ENCODE results near the gene ENPEP.
"Not testable (repeated sequence)": the region's sequence is repeated elsewhere in the genome, so short reads cannot be mapped to it uniquely, and the experiment has no call there.

The ENPEP gene, protein sequence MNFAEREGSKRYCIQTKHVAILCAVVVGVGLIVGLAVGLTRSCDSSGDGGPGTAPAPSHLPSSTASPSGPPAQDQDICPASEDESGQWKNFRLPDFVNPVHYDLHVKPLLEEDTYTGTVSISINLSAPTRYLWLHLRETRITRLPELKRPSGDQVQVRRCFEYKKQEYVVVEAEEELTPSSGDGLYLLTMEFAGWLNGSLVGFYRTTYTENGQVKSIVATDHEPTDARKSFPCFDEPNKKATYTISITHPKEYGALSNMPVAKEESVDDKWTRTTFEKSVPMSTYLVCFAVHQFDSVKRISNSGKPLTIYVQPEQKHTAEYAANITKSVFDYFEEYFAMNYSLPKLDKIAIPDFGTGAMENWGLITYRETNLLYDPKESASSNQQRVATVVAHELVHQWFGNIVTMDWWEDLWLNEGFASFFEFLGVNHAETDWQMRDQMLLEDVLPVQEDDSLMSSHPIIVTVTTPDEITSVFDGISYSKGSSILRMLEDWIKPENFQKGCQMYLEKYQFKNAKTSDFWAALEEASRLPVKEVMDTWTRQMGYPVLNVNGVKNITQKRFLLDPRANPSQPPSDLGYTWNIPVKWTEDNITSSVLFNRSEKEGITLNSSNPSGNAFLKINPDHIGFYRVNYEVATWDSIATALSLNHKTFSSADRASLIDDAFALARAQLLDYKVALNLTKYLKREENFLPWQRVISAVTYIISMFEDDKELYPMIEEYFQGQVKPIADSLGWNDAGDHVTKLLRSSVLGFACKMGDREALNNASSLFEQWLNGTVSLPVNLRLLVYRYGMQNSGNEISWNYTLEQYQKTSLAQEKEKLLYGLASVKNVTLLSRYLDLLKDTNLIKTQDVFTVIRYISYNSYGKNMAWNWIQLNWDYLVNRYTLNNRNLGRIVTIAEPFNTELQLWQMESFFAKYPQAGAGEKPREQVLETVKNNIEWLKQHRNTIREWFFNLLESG

DNA sequence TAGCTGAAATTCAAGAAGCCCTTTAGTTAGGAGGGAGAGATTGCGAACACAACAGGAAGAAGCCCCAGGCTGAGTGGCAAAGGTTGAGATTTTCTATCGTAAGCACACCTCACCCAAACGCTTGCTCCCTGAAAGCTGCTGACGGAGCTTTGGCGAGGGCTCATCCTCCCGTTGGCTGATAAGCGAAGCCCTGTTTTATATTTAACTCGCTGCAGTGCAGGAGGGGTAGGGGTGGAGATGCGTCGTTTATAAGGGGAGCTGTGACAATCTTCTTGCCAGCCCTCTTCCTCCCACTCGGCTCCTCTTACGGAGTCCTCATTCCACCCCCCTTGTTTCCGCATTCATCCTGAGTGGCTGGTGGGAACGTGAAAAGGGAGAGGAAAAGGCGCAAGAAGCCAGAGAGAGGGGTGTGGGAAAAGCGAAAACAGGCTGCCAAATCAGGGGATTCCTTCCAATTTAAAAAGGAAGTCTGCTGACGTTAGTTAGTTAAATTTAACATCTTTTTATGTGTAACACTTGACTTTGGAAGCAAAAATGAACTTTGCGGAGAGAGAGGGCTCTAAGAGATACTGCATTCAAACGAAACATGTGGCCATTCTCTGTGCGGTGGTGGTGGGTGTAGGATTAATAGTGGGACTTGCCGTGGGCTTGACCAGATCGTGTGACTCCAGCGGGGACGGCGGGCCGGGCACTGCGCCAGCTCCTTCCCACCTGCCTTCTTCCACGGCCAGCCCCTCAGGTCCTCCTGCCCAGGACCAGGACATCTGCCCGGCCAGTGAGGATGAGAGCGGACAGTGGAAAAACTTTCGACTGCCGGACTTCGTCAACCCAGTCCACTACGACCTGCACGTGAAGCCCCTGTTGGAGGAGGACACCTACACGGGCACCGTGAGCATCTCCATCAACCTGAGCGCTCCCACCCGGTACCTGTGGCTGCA is at the start of gene ENPEP:
Gene ENPEP, plus strand, starts transcription at position 275 of the 938 bp plus-strand sequence. Its CDS starts 260 bp downstream, at position 535.
- TF ChIP-seq, protein P1, sequence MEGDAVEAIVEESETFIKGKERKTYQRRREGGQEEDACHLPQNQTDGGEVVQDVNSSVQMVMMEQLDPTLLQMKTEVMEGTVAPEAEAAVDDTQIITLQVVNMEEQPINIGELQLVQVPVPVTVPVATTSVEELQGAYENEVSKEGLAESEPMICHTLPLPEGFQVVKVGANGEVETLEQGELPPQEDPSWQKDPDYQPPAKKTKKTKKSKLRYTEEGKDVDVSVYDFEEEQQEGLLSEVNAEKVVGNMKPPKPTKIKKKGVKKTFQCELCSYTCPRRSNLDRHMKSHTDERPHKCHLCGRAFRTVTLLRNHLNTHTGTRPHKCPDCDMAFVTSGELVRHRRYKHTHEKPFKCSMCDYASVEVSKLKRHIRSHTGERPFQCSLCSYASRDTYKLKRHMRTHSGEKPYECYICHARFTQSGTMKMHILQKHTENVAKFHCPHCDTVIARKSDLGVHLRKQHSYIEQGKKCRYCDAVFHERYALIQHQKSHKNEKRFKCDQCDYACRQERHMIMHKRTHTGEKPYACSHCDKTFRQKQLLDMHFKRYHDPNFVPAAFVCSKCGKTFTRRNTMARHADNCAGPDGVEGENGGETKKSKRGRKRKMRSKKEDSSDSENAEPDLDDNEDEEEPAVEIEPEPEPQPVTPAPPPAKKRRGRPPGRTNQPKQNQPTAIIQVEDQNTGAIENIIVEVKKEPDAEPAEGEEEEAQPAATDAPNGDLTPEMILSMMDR (IDR thresholded peaks at IDR 0.05; ENCODE audit: low read depth, low read length, missing control alignments), result no peak
- no peak for DNase-seq (ENCODE audit: extremely low read depth, low read depth)
- H3K4me3 ChIP-seq (replicated peaks; ENCODE audit: low read depth, low read length), result peak within 1 kb of the TSS; percentile 45

DNA sequence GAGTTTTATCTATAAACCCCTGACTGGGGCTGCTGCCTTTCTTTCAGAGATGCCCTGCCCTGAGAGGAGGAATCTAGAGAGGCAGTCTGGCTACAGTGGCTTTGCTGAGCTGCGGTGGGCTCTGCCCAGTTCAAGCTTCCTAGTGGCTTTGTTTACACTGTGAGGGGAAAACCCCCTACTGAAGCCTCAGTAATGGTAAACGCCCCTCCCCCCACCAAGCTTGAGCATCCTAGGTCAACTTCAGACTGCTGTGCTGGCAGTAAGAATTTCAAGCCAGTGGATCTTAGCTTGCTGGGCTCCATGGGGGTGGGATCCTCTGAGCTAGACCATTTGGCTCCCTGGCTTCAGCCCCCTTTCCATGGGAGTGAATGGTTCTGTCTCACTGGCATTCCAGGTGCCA is 44.1 kb upstream of the ENPEP start:
- not testable (repeated sequence) for DNase-seq (ENCODE audit: extremely low read depth, low read depth); H3K4me3 ChIP-seq (replicated peaks; ENCODE audit: low read depth, low read length)

DNA sequence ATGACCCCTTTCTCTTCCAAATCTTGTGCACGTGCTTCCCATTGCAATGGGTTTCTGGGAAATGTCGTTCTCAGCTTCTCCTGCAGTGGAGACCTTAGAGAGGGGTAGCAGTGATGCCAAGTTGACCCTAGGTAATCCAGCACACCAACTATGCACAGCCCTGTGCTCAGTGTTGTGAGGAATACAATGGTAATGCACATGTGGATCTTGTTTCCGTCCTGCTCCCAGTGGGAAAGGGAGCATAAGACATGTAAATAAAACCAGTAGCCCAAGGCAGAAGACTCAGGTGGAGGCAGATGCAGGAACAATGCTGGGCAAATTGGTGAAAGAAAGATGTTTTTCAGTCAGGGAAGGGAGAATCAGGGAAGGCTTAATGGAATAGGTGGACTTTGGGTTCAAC is 38.7 kb upstream of the ENPEP start:
- not testable (repeated sequence) for H3K4me3 ChIP-seq (replicated peaks; ENCODE audit: low read depth, low read length); DNase-seq (ENCODE audit: extremely low read depth, low read depth)

DNA sequence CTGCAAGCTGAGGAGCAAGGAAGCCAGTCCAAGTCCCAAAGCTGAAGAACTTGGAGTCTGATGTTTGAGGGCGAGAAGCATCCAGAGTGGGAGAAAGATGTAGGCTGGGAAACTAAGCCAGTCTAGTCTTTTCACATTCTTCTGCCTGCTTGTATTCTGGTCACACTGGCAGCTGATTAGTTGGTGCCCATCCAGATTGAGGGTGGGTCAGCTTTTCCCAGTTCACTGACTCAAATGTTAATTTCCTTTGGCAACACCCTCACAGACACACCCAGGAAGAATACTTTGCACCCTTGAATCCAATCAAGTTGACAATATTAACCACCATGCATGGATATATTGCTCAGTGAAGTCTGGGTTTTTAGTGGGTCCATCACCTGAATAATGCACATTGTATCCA is 36.7 kb upstream of the ENPEP start:
- not testable (repeated sequence) for H3K4me3 ChIP-seq (replicated peaks; ENCODE audit: low read depth, low read length); DNase-seq (ENCODE audit: extremely low read depth, low read depth)

DNA sequence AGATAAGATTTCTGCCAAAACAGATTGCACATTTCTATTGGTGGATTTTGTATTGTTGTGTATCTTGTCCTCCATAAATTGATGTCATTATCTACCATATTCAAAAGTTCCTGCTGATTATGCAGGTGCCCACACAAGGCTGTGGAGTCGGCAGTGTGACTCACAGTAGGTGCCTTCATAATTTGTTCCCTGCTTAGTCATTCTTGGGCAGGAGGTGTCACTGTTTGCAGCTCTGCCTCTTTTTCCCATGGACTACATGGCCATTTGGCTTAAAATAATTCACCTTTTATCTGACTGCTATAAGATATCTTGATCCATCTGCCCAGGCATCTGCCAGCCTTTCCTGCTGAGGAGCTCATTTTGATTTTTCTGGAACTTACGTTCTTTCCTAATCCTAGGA is 33.6 kb upstream of the ENPEP start:
- H3K4me3 ChIP-seq (replicated peaks; ENCODE audit: low read depth, low read length), result no peak overlapping the region
- TF ChIP-seq, protein P1 (IDR thresholded peaks at IDR 0.05; ENCODE audit: low read depth, low read length, missing control alignments), result no peak
- no peak for DNase-seq (ENCODE audit: extremely low read depth, low read depth)

DNA sequence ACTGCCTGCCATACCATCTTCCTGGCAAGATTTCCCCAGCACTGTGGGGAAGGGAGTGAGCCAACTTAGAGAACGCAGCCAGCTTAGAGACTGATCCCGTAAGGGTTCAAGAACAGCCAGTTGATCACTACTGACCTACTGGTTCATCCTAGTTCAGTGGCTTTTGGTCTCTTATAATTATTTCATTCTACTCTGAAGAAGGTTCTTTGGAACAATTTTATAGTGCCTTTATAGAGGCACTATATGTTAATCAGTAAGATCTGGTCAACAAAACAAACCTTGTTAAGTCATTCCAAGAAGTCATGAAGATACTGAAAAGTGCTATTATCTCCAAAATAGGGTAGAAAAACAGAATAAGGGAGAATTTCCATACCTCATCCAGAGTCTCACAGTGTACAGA is 33.2 kb upstream of the ENPEP start:
- DNase-seq (ENCODE audit: extremely low read depth, low read depth), result no peak
- TF ChIP-seq, protein P1 (IDR thresholded peaks at IDR 0.05; ENCODE audit: low read depth, low read length, missing control alignments), result no peak
- H3K4me3 ChIP-seq (replicated peaks; ENCODE audit: low read depth, low read length), result no peak overlapping the region

DNA sequence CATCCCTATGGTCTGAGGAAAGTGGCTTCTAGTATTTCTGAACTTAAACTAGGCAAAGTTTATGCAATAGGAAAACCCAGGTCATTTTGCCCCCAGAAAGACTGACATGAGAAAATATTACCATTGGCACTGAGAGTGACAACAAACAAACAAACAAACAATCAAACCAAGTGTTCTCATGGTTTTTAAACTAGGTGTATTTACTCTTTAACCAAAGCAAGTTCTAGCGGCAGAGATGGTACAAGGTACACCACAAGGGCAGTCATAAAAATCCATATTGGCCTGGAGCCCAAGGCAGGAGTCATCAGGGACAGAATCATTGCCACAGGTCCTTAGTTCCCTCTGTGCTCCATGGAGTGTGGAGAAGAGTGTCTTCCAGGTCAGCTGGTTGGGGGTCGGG is 26.0 kb upstream of the ENPEP start:
- DNase-seq (ENCODE audit: extremely low read depth, low read depth), result no peak
- no peak overlapping the region for H3K4me3 ChIP-seq (replicated peaks; ENCODE audit: low read depth, low read length)
- TF ChIP-seq, protein P1 (IDR thresholded peaks at IDR 0.05; ENCODE audit: low read depth, low read length, missing control alignments), result no peak

Measured in HFF-Myc (cell line).